Measurements from ENCODE around the gene GARNL3. TPM values are rescaled to one million over a fixed set of nuclear protein-coding genes. Genes with fewer than 3 reads are reported as not detected.

GARNL3 gene
- total RNA-seq, 2 donors from 2014 or later, result 2.8 to 5.1 TPM

- no peaks in the 10 kb centered on the region for H3K4me1 Mint-ChIP-seq
- no peaks in the 10 kb centered on the region for H3K36me3 Mint-ChIP-seq (ENCODE audit: low read depth)
- H3K4me3 Mint-ChIP-seq, result no peak overlapping the region
- no peak for ATAC-seq (replicated peaks)
- no peak overlapping the region for H3K27ac Mint-ChIP-seq
- H3K9me3 Mint-ChIP-seq, result no peaks in the 10 kb centered on the region
- H3K27me3 Mint-ChIP-seq, result peaks cover 11% of the 10 kb centered on the region
Measured at GRCh38 chr9:127250896-127251391, 13.6 kb upstream of the GARNL3 start.

- Mint-ChIP-seq H3K27ac (no peak overlapping the region), H3K36me3 (ENCODE audit: low read depth) (no peaks in the 10 kb centered on the region), H3K27me3 (peaks cover 11% of the 10 kb centered on the region), H3K9me3 (no peaks in the 10 kb centered on the region), H3K4me3 (no peak overlapping the region), H3K4me1 (no peaks in the 10 kb centered on the region)
- ATAC-seq (replicated peaks), result no peak
Measured at GRCh38 chr9:127252410-127253318, 11.9 kb upstream of the GARNL3 start.

DNA sequence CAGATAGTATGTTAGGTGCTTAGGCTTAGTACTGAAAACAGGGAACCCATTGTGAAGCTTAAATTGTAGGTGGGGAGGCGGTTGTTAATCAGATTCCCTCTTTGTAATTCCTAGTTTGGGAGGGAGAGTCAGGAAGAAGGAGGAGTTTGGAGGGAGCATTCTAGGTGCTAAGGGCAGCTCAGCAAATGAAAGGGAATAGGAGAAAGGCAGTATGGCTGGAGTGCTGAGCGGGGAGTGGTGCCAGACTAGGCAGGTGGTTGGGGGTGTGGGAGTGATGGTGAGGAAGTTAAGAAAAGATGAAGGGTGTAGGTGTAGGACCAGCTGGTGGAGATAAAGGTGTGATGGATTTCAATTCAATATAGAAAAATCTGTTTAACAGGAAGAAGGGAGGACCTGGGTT lies 11.1 kb upstream of the GARNL3 start:
- Mint-ChIP-seq H3K36me3 (ENCODE audit: low read depth) (no peaks in the 10 kb centered on the region), H3K27me3 (peaks cover 11% of the 10 kb centered on the region), H3K27ac (no peak overlapping the region), H3K9me3 (no peaks in the 10 kb centered on the region), H3K4me1 (no peaks in the 10 kb centered on the region), H3K4me3 (no peak overlapping the region)
- no peak for ATAC-seq (replicated peaks)

GRCh38 chr9:127255692-127256091 lies 8.9 kb upstream of the GARNL3 start:
- ATAC-seq (replicated peaks), result no peak
- no peak overlapping the region for H3K27ac Mint-ChIP-seq
- no peaks in the 10 kb centered on the region for H3K9me3 Mint-ChIP-seq
- no peaks in the 10 kb centered on the region for H3K36me3 Mint-ChIP-seq (ENCODE audit: low read depth)
- H3K4me1 Mint-ChIP-seq, result no peaks in the 10 kb centered on the region
- H3K27me3 Mint-ChIP-seq, result peaks cover 11% of the 10 kb centered on the region
- no peak overlapping the region for H3K4me3 Mint-ChIP-seq

GRCh38 chr9:127256324-127256723 lies 8.2 kb upstream of the GARNL3 start:
- H3K27ac Mint-ChIP-seq, result no peak overlapping the region
- no peaks in the 10 kb centered on the region for H3K4me1 Mint-ChIP-seq
- no peaks in the 10 kb centered on the region for H3K9me3 Mint-ChIP-seq
- no peak for ATAC-seq (replicated peaks)
- no peak overlapping the region for H3K4me3 Mint-ChIP-seq
- H3K36me3 Mint-ChIP-seq (ENCODE audit: low read depth), result no peaks in the 10 kb centered on the region
- H3K27me3 Mint-ChIP-seq, result peaks cover 7% of the 10 kb centered on the region

GRCh38 chr9:127258606-127259471 lies 5.7 kb upstream of the GARNL3 start:
- Mint-ChIP-seq H3K9me3 (no peaks in the 10 kb centered on the region), H3K4me1 (no peaks in the 10 kb centered on the region), H3K27ac (no peak overlapping the region), H3K4me3 (no peak overlapping the region), H3K27me3 (peaks cover under 1% of the 10 kb centered on the region), H3K36me3 (ENCODE audit: low read depth) (no peaks in the 10 kb centered on the region)
- no peak for ATAC-seq (replicated peaks)

GRCh38 chr9:127262602-127263001 lies 2.0 kb upstream of the GARNL3 start:
- H3K36me3 Mint-ChIP-seq (ENCODE audit: low read depth), result no peaks in the 10 kb centered on the region
- H3K27ac Mint-ChIP-seq, result no peak overlapping the region
- no peaks in the 10 kb centered on the region for H3K27me3 Mint-ChIP-seq
- H3K9me3 Mint-ChIP-seq, result no peaks in the 10 kb centered on the region
- H3K4me1 Mint-ChIP-seq, result no peaks in the 10 kb centered on the region
- ATAC-seq (replicated peaks), result no peak
- H3K4me3 Mint-ChIP-seq, result no peak overlapping the region

DNA sequence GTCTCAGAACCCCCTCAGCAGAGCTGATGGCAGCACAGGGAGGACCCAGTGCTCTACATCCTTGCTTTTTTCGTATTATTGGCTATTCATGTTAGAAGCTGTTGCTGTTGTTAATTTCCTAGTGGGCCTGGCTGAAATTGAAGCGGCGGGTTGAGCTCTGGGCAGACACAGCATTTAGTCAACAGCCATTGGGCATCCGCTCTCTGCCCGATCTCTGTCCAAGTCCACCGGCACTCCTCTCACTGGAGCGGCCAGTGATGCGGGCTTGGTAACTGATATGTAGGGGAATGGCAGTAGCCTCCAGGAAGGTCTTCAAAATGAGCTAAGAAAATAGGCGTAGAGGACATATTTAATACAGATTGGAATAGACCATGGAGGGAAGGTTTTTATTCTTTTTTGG lies 1.3 kb upstream of the GARNL3 start:
- Mint-ChIP-seq H3K36me3 (ENCODE audit: low read depth) (no peaks in the 10 kb centered on the region), H3K27ac (no peak overlapping the region), H3K9me3 (no peaks in the 10 kb centered on the region), H3K4me3 (no peak overlapping the region), H3K4me1 (no peaks in the 10 kb centered on the region), H3K27me3 (no peaks in the 10 kb centered on the region)
- ATAC-seq (replicated peaks), result no peak

- ATAC-seq (replicated peaks), result no peak
- H3K36me3 Mint-ChIP-seq (ENCODE audit: low read depth), result no peaks in the 10 kb centered on the region
- H3K4me1 Mint-ChIP-seq, result no peaks in the 10 kb centered on the region
- H3K27me3 Mint-ChIP-seq, result no peaks in the 10 kb centered on the region
- no peaks in the 10 kb centered on the region for H3K9me3 Mint-ChIP-seq
- H3K27ac Mint-ChIP-seq, result no peak overlapping the region
- H3K4me3 Mint-ChIP-seq, result no peak overlapping the region
Measured at GRCh38 chr9:127263664-127264063, 910 bp upstream of the GARNL3 start.

- Mint-ChIP-seq H3K36me3 (ENCODE audit: low read depth) (no peaks in the 10 kb centered on the region), H3K4me1 (no peaks in the 10 kb centered on the region), H3K9me3 (no peaks in the 10 kb centered on the region), H3K27me3 (peaks cover 4% of the 10 kb centered on the region), H3K4me3 (no peak overlapping the region), H3K27ac (no peak overlapping the region)
- no peak for ATAC-seq (replicated peaks)
Measured at GRCh38 chr9:127267793-127268525, 3.4 kb downstream of the GARNL3 start.

GRCh38 chr9:127269449-127269848 lies 4.9 kb downstream of the GARNL3 start:
- no peak overlapping the region for H3K27ac Mint-ChIP-seq
- H3K36me3 Mint-ChIP-seq (ENCODE audit: low read depth), result no peaks in the 10 kb centered on the region
- H3K27me3 Mint-ChIP-seq, result peaks cover 4% of the 10 kb centered on the region
- no peaks in the 10 kb centered on the region for H3K4me1 Mint-ChIP-seq
- no peaks in the 10 kb centered on the region for H3K9me3 Mint-ChIP-seq
- H3K4me3 Mint-ChIP-seq, result no peak overlapping the region
- ATAC-seq (replicated peaks), result no peak

DNA sequence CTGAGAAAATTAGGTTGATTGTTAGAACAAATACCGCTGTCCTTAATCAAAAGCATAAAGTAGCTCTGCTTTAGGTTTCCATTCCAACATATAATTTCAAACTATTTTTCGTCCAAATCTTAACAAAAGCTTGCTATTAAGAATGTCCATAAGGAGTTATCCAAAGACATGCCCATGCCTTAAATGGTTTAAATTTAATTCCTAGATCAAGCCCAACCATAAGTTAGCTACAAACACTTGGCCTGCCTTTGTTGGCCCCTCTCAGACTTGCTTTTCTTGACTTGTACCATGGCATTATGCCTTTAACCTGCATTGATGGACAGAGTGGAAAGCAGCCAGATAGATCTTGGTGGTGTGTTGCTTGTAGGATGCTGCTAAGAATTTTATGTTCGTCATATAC lies 8.8 kb downstream of the GARNL3 start:
- H3K36me3 Mint-ChIP-seq (ENCODE audit: low read depth), result no peaks in the 10 kb centered on the region
- H3K4me3 Mint-ChIP-seq, result no peak overlapping the region
- no peak for ATAC-seq (replicated peaks)
- no peaks in the 10 kb centered on the region for H3K4me1 Mint-ChIP-seq
- peaks cover 6% of the 10 kb centered on the region for H3K27me3 Mint-ChIP-seq
- no peaks in the 10 kb centered on the region for H3K9me3 Mint-ChIP-seq
- no peak overlapping the region for H3K27ac Mint-ChIP-seq

DNA sequence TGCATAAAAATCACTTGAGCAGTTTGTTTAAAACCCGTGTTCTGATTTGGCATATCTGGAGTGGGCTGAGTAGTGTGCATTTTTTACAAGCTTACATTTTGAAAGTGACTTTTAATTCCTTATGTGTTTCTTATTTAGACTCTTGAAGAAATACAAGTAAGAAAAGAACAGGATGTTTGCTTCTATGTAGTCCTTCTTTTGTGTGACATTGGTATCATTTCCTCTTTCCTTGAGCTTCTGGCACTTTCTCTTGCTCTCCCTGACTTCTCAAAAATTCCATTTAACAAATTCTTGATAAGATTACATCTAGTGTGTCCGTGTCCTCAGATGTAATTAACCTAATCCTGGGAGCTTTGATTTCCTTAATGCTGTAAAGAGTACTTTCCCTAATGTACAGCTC lies 12.5 kb downstream of the GARNL3 start:
- Mint-ChIP-seq H3K9me3 (no peaks in the 10 kb centered on the region), H3K36me3 (ENCODE audit: low read depth) (no peaks in the 10 kb centered on the region), H3K4me3 (no peak overlapping the region), H3K4me1 (no peaks in the 10 kb centered on the region), H3K27ac (no peak overlapping the region), H3K27me3 (peaks cover 10% of the 10 kb centered on the region)
- ATAC-seq (replicated peaks), result no peak

DNA sequence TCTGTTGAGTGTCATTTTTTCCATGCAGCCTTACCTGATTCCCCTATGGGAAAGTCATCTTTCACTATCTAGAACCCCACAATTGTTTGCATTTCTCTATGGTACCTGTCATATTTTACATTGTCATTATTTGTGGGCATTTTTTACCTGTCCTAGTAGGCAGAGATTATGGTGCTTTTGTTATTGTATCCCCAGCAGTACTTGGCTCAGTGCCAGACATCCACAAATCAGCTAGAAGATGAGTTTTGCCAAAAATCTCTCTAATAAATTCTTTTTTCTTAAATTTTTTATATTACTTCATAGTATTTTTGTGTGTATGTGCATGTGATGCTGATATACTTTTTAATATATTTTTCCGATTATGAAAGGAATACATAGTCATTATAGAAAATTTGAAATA lies 13.2 kb downstream of the GARNL3 start:
- H3K27ac Mint-ChIP-seq, result no peak overlapping the region
- H3K4me1 Mint-ChIP-seq, result no peaks in the 10 kb centered on the region
- H3K9me3 Mint-ChIP-seq, result no peaks in the 10 kb centered on the region
- H3K27me3 Mint-ChIP-seq, result peaks cover 10% of the 10 kb centered on the region
- H3K4me3 Mint-ChIP-seq, result no peak overlapping the region
- ATAC-seq (replicated peaks), result no peak
- H3K36me3 Mint-ChIP-seq (ENCODE audit: low read depth), result no peaks in the 10 kb centered on the region
